GM21619 (cell line): ENCODE data around the gene WRNIP1.

Source experiments
- ATAC-seq: cut with Tn5 transposase; IDR thresholded peaks from one replicate; pipeline ENCODE4 v1.9.1; 2021; ENCODE audit not compliant: unreplicated experiment

The WRNIP1 gene

DNA sequence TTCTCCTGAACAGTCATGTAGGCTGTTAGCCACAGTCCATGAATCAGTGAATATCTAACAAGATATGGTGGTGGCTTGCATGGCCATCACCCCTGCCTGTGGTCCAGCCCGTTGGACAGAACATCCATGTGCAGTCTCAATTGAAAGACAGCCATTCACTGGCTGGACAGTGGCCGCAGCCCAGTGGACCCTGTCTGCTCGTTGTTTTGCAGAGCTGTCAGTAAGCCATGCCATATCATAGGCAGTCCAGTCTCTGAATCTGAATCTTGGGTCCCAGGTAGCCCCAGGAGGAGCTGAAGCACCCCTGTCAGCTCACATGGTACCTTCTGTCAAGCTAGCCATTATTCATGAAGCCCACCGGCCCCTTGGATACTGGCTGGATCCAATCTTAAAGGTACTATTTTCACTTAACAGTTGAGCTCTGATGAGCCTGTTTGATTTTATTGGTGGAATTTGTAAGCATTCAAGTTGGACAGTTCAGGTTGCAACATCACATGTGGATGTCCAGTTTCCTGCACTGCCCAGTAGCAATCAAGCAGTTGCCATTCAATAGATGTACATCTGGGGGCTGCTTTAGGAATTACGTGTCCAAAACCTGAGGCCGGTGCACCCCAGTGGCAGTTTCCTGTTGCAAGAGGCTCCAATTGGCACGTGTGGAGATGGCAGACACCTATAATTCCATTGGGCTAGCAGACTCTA is 38.7 kb downstream of the WRNIP1 start:
- ATAC-seq: no peak

DNA sequence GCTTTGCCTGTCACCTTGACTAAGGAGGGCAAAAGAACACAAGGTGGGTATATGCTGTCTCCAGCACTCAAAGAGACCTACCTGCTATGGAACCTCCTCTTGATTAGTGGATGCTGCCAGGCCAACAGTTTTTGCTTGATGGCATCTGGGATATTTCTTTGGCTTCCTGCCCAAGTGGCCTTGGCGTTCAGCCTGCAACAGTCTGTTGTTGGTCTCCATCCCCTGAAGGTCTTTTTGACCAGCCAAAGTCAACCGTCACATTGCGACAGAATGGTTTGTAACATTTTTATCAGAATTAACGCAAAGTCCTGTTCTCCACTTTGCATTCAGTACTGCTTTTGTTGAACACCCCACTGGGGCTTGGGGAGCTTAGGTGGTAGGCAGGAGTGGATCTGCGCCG is 39.3 kb downstream of the WRNIP1 start:
- ATAC-seq: no peak

DNA sequence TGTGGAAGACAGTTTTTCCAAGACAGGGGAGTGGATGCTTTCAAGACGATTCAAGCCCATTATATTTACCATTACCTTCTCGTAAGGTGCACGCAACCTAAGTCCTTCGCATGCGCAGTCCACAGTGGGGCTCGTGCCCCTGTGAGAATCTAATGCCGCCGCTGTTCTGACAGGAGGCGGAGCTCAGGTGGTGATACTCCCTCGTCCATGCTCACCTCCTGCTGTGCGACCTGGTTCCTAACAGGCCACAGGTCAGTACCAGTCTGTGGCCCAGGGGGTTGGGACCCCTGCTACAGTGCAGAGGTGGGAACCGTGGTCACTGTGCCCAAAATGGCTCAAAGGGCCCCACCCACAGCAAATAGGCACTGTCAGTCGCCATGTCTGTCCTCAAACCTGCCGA is 39.8 kb downstream of the WRNIP1 start:
- no peak for ATAC-seq

DNA sequence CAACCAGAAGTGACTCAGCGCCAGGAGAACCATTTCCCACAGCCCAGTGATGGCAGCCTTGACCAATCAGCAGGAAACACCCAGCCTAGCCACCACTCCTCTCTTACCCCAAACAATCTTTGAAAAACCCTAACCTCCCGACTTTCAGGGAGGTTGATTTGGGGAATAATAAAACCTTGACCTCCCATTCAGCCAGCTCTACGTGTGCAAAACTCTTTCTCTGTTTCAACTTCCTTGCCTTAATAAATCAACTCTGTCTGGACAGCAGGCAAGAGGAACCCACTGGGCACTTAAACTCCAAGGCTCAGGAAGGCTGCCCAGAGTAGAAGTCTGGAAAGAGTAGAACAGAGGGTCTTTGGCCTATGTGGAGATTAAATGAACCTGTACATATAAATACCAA is 41.5 kb downstream of the WRNIP1 start:
- ATAC-seq: no peak

DNA sequence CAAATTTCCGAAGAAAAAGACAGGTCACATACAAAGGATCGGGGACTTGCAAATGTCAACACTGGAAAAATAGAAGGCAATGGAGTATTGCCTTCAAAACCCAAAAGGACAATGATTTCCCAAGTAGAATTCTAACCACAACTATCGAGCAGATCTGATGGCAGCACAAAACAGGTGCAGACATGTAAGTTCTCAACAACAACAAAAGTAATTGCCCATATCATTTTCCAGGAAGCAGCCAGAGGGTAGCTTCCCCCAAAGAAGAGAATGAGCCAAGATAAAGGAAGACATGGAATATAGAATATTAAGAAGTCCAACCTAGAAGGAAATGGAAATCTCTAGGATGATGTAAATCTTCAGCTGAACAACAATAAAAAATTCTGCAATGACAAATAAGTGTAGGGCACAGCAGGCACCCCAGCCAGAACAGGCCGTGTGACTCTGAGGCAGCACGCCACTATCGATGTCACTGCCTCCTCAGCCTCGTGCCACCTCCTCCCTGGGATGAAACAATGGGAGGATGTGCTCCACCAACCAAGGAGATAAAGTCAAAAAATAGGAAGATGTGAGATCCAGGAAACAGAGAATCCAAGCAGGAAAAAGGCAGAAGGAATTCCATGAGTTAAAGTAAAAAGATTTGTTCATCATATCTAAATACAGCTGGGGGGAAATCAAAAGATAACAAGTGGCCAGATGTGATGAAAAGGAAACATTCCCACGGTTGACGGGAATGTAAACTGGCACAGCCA is 42.3 kb downstream of the WRNIP1 start:
- no peak for ATAC-seq

DNA sequence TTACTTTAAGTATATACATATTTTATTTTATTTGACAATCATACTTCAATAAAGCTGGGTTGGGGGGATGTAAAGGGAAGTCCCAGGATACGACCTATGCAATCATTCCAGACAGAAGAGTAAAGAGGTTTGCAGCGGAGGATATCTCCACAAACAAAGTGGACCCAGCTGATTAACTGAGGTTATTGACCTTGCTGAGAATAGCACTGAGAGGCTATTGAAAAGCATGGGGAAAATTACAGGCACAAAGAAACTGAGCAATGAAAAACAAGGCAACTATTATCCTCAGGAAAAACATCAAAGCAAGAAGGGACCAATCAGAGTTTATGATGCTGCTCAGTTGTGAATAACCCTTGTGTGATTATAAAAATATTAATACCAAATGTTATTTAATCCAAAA is 43.8 kb downstream of the WRNIP1 start:
- ATAC-seq: no peak

DNA sequence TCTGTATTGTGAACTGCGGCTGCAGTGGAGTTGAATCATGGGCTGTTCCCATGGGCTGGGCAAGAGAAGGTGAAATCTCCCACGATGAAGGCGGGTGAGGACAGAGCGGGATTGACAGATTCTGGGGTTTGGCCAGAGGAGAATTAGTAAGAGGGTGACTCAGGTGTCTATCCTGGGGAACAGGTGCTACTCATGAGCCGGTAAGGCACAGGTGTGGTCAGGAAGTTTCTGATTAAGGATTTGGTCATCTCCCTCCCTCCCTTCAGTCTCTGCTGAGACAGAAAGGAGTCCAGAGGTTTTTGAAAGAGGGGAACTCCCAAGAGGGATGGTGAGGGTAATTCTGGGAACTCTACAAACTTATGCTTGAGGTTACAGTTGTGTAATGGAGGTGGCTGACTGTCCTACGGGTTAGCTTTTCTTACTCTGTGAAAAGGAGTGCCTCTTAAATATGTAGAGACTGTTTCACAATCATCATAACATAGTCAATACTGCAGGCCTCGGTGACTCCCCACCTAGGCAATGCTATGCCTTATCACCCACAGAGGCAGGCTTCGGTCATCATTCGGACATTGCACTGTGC is 45.0 kb downstream of the WRNIP1 start:
- no peak for ATAC-seq

DNA sequence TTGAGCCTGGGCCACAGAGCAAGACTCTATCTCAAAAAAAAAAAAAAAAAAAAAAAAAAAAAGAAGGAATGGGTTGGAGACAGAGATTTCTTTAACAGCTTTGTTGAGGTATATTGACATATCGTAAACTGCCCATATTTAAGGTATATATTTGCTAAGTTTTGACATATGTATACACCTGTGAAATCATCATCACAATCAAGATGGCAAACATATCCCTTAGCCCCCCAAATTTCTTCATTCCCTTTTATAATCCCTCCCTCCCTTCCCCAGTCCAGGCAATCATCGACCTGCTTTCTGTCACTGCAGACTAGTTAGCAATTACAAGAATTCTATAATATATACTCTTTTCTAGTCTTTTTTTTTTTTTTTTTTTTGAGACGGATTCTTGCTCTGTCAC is 47.5 kb downstream of the WRNIP1 start:
- no peak for ATAC-seq

DNA sequence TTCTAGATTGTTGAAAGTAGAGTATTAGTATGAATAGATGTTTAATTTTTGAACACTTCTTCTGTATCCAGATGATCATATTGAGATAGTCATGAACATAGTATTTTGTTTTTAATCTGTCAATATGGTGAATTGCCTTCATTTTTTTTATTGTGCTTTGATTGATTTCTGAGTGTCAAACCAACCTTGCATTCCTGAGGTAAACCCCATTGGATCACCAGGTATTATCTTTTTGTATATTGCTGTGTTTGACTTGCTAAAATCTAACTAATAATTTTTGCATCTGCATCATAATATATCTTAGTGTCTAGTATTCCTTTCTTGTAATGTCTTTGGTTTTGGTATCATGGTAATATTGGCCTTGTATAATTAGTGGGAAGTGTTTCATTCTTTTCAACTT is 51.0 kb downstream of the WRNIP1 start:
- ATAC-seq: no peak

DNA sequence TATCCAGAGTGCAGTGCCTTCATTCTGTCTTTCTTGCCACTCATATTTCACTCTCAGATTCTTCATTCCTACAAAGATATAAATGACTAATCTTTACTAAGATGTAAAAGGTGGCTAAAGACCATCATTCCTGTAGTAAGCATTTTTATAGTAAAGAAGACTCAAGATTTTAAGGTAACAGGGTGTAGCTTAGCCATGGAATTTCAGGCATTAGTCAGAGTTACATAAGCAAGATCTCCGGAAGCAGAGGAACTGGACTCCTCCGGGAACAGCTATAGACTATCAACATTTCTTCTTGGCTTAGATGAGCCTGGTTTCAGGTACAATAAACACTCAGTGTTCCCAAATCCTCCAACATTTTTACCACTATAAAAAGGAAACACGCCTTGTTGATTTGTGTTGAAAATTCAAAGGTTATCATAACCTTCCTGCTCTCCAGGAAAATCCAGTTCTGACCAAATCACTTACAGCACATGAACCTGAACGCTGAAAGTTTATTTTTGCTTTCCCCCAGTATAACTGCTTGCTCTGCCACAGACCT is 52.8 kb downstream of the WRNIP1 start:
- ATAC-seq: no peak

DNA sequence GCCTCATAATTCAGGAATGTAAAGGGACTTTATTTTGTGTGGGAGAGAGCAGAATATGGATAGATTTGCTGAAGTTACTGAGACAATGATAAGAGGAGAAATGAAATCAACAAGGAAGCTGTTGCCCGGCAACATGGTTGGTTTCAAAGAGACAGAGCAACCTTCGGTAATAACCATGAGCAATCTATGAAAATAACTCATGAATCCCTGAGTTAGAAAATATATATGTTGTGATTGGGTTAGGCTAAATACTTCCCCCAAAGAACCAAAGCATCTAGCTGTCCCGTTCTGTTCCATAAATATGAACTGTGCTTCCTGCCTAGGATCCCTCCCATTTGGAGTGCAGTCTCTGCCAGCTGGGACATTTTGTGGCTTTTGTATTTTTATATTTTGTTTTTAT is 53.4 kb downstream of the WRNIP1 start:
- no peak for ATAC-seq

DNA sequence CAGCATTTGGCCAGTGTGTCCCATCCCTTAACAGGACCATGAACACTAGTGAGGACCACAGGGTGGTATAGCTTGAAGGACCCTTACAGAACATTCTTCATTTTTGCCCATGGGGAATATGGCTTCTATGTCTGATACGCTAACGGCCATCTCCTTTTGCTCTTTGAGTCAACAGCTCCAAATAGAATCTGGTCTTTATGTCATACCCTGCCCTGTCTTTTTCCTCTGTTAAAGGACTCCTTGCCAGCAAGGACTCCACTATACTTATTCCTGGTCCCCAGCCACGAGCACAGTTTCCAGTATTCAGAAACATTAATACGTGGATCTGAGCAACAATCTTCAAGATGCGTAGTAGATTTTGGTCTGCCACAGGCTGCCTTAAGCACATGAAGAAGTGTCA is 53.9 kb downstream of the WRNIP1 start:
- no peak for ATAC-seq

DNA sequence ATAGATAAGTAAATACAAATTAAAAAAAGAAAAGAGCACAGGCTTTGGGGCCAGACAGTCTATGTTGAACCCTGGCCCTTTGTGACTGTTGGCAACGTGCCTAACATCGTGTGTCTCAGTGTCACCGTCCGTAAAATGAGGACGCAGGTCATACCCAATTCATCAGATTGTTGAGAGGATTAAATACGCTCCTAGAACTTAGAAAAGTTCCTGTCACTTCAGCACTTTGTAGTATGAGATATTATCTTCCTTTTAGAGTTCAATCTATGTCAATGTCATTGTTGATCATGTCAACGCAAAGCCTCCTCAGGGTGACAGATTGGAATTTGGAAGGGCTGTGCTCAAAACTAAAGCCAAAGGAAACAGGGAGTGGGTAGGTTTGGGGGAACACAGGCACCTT is 54.8 kb downstream of the WRNIP1 start:
- ATAC-seq: no peak

DNA sequence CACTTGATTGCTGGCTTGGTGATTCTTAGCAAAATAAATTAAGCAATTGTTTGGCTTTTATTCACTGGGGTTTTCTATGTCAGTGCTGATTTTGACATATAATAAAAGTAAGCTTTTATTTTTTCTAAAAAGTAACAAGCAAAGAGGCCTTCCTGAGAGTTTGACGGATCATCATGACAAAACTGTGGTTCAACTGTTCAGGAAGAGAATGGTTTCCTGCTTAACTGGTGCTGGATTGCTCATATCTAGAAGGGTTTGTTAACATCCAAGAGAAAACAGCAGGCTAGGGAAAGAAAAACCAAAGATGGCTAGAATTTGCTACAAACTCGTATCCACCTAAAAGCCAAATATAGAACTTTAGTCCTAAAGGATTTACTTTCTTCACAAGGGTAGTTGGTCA is 55.2 kb downstream of the WRNIP1 start:
- ATAC-seq: no peak

DNA sequence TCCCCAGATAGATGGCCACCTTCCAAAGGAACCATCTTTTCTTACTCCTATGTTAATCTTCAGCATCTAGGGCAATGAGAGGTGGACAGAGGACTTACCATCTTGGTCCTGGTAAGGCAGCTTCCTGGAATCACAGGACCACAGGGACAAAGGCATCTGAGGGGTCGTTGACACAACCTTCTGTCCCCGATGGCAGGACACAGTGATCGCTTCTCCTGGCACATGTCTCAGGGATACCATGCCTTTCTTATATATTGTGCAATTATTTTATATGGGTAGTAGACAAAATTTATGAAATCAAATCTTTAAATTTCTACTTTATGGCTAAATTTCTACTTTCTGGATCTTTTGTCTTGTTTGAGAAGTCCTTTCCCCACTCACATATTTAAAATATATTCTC is 56.4 kb downstream of the WRNIP1 start:
- no peak for ATAC-seq

DNA sequence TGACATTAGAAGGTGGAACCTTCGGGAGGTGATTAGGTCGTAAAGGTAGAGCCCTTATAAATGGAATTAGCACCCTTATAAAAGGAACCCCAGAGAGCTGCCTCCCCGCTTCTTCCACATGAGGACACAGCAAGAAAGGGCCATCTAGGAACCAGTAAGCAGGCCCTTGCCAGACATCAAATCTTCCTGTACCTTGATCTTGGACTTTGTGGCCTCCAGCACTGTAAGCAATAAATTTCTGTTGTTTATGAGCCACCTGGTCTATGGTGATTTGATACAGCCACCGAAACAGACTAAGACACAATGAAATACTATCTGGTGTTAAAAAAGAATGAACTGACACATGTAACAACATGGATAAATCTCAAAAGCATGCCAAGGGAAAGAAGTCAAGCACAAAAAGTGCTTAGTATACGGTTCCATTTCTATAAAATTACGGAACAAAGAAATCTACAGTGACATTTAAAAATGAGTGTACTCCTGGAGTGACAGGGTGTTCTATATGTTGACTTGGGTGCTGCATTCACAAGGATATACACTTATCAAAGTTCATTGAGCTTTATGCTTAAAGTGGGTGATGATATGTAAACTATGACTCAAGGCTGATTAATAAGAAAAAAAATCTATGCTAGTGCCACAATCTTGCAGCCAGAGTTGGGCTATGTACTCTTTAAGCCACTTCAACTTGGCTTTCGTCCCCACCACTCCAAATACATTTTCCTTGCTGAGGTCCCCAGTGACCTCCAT is 58.1 kb downstream of the WRNIP1 start:
- ATAC-seq: no peak

DNA sequence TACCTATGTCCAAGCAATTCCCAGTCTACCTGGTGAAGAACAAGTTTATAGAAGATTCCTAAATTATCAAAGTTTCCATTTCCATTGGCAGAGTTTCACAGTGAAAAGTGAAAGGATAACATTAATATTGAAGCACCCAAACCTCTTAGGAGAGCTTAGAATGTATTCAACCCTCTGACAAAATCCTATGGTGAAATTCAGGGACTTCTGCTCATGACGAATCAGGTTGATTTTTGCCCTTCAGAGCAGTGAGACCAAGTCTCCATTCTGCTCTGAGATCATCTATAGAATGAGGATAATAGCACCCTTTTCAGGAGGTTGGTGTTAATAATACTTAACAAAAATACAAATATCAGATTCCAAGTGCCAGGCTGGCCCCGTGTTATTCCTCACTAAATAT is 60.9 kb downstream of the WRNIP1 start:
- no peak for ATAC-seq

DNA sequence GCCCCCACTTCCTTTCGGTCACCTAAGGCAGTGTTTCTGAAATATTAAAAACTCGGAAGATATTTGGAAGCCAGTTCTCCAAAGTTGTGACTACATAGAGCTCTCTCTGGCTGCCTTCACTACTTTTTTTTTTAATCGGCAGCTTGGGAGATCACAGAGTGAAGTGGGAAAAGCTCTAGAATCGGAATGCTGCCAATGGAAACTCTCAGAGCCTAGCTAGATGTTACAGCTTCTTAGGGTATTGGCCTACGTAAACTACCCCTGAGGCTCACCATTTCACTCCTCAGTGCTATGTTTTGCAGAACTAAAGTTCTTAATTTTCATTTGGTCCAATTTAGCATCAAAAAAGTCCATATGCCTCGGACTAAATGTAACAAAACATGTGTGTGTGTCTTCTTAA is 61.9 kb downstream of the WRNIP1 start:
- no peak for ATAC-seq

DNA sequence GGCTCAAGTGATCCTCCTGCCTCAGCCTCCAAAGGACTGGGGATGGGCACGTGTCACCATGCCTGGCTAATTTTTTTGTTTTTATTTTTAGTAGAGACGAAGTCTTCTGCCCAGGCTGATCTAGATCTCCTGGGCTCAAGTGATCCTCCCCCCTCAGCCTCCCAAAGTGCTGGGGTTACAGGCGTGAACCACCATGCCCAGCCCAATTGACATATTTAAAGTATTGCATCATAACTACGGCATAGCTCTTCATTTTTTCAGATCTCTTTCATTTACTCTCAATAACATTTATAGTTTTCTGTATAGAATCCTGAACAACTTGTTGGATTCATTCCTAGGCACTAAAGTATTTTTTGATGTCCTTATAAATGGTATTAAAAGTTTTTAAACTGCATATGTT is 63.4 kb downstream of the WRNIP1 start:
- ATAC-seq: no peak

DNA sequence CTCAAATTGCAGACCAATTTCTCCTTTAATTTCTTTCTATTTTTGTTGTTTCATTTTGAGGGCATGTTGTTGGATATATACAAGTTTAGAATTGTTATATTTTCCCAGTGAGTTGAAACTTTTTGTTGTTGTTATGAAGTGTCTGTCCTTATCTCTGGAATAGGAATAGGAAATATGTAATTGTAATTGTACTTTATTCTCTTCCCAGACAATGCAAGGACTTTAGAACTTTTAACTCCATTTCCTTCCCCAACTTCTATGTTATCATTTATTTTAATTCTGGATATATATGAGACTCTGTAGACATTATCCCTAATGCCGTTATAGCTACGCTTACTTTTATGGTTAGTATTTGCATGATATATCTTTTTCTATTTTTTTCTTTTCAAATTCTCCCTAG is 64.1 kb downstream of the WRNIP1 start:
- no peak for ATAC-seq

DNA sequence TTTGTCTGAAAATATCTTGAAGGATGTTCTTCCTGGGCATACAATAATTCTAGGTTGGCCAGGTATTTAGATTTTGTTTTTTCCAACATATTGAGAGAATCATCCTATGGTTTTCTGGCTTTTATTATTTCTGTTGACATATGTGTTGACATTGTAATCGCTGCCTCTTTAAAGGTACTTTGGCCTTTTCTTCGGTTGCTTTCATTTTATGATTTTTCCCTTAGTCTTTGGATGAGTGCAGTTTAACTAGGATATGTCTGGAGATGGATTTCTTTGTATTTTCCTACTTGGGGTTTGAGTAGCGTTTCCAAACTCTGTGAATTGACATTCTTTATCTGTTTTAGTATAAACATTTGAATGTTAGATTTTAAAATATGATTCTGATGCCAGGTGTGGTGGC is 65.0 kb downstream of the WRNIP1 start:
- ATAC-seq: no peak

DNA sequence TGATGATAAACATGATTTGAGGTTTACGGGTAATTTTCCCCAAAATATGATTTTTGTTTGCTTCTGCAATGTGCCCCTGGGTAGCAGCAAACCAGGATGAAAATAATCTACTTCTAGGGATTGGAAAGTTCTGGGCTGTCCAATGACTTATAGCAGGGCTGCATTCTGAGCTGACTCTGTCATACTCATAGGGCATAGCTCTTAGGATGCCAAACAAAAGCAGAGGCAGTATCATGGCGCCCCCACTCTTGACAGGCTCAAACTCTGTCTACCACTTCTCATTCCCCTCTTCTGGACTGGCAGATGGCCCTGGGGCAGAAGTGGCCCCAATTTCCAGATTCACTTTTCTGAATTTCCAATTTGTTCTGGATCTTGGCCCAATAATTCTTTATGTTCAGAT is 66.2 kb downstream of the WRNIP1 start:
- no peak for ATAC-seq
